HCT116 (cell line): ENCODE measurements around the gene CMA1. TPM values are rescaled to one million over a fixed set of nuclear protein-coding genes. Genes with fewer than 3 reads are reported as not detected.
"Not testable (repeated sequence)": the region's sequence is repeated elsewhere in the genome, so short reads cannot be mapped to it uniquely, and the experiment has no call there.

Experiments
- ATAC-seq: fragments of 200-7000 bp; cut with Tn5 transposase; 2 replicates; pipeline ENCODE4 v1.9.1; 2020; ENCODE audit warnings: mild to moderate bottlenecking, moderate library complexity
- BruUV-seq: library from RNA; stranded (reverse); fragments of 400-500 nt; replicated peaks from 2 replicates; lab custom pipeline; 2021; lab: Mats Ljungman, UMichigan
- CTCF ChIA-PET: fragments of 300-600 bp; sonication (Branson Sonifier 250); formaldehyde crosslinking; loops from one replicate; lab custom pipeline; 2021; ENCODE audit warnings: antibody characterized with exemption; lab: Charles Lee
- POLR2A ChIA-PET: fragments of 300-600, 350-600 bp; sonication (Branson Sonifier 250); formaldehyde crosslinking; loops from one replicate; lab custom pipeline; 2021; ENCODE audit warnings: antibody characterized with exemption; lab: Charles Lee
- RAD21 ChIA-PET, 2 experiments: fragments of 300-600 bp; sonication (Branson Sonifier 250); formaldehyde crosslinking; loops; one replicate each; lab custom pipeline; 2023; ENCODE audit warnings: low total read pairs in 2 of 2; ENCODE audit not compliant: uncharacterized antibody in 2 of 2, unreplicated experiment in 2 of 2, low non-redundant PET in 1 of 2; lab: Charles Lee
- DNase-seq: peaks from one replicate; pipeline ENCODE4 v3.0.0-alpha.2; 2010; ENCODE audit warnings: low read depth, low spot score
- H2AFZ ChIP-seq: fragments of 200-600 bp; shearing (Covaris generic), sonication (generic); 2 replicates; pipeline ENCODE4 v1.6.1; 2017; ENCODE audit warnings: low read depth, mixed run types, mixed read lengths, antibody characterized with exemption, low read length; ENCODE audit not compliant: poor library complexity, severe bottlenecking
- H3K27ac ChIP-seq: 2 replicates; pipeline ENCODE4 v1.5.1; 2012; ENCODE audit warnings: low read depth, low read length
- H3K27me3 ChIP-seq: fragments of 200-600 bp; sonication (generic); 2 replicates; pipeline ENCODE4 v1.6.1; 2016; ENCODE audit warnings: mixed run types, low read length, mixed read lengths; ENCODE audit not compliant: insufficient read depth
- H3K36me3 ChIP-seq, 2 experiments: fragments of 200-500 bp in 1 of 2; fragments of 200-600 bp in 1 of 2; sonication (Bioruptor generic) in 1 of 2; sonication (generic) in 1 of 2; 2 replicates each; pipeline versions ENCODE4 v1.5.1 to v1.6.1; 2014 to 2016; ENCODE audit warnings: low read length in 2 of 2, inconsistent platforms in 1 of 2, mixed read lengths in 1 of 2, mixed run types in 1 of 2; ENCODE audit not compliant: insufficient read depth in 2 of 2, control insufficient read depth in 1 of 2
- H3K4me1 ChIP-seq, 2 experiments: fragments of 200-600 bp in 1 of 2; sonication (generic) in 1 of 2; 2 replicates each; pipeline versions ENCODE4 v1.5.1 to v1.6.1; 2012 to 2017; ENCODE audit warnings: low read length in 2 of 2, inconsistent platforms in 1 of 2, mild to moderate bottlenecking in 1 of 2, mixed read lengths in 1 of 2, mixed run types in 1 of 2, moderate library complexity in 1 of 2; ENCODE audit not compliant: insufficient read depth in 2 of 2, control insufficient read depth in 1 of 2
- H3K4me2 ChIP-seq: fragments of 200-600 bp; sonication (generic); 2 replicates; pipeline ENCODE4 v1.6.1; 2017; ENCODE audit warnings: mixed run types, low read length, mixed read lengths
- H3K4me3 ChIP-seq, 2 experiments: fragments of 200-600 bp in 1 of 2; sonication (generic) in 1 of 2; replicated peaks in 1 of 2; 2 replicates each; pipeline ENCODE4 v1.5.1; 2011 to 2016; ENCODE audit warnings: low read length in 2 of 2, control low read depth in 1 of 2, low read depth in 1 of 2, mild to moderate bottlenecking in 1 of 2, mixed read lengths in 1 of 2, mixed run types in 1 of 2
- H3K79me2 ChIP-seq: fragments of 200-600 bp; sonication (generic); 2 replicates; pipeline ENCODE4 v1.6.1; 2017; ENCODE audit warnings: mild to moderate bottlenecking, mixed run types, low read length, moderate library complexity, mixed read lengths; ENCODE audit not compliant: insufficient read depth
- H3K9ac ChIP-seq: fragments of 200-600 bp; sonication (generic); 2 replicates; pipeline ENCODE4 v1.6.1; 2016; ENCODE audit warnings: low read length, mixed read lengths
- H3K9me2 ChIP-seq: fragments of 200-600 bp; sonication (generic), shearing (Covaris generic); 2 replicates; pipeline ENCODE4 v1.6.1; 2017; ENCODE audit warnings: mixed run types, mild to moderate bottlenecking, moderate library complexity; ENCODE audit not compliant: insufficient read depth
- H3K9me3 ChIP-seq, 2 experiments: fragments of 200-500 bp in 1 of 2; fragments of 200-600 bp in 1 of 2; sonication (Bioruptor generic) in 1 of 2; sonication (generic) in 1 of 2; 2 replicates each; pipeline ENCODE4 v1.6.1; 2014 to 2017; ENCODE audit warnings: low read length in 2 of 2, mixed read lengths in 2 of 2, inconsistent platforms in 1 of 2, low read depth in 1 of 2, mild to moderate bottlenecking in 1 of 2, mixed run types in 1 of 2, moderate library complexity in 1 of 2; ENCODE audit not compliant: control insufficient read depth in 1 of 2, insufficient read depth in 1 of 2
- H4K20me1 ChIP-seq: fragments of 200-600 bp; sonication (generic), shearing (Covaris generic); 2 replicates; pipeline ENCODE4 v1.6.1; 2017; ENCODE audit warnings: mixed run types, mild to moderate bottlenecking, moderate library complexity; ENCODE audit not compliant: insufficient read depth
- CTCF ChIP-seq, 3 experiments: fragments of 200-600 bp in 1 of 3; sonication (generic) in 1 of 3; IDR thresholded peaks in 2 of 3; conservative IDR thresholded peaks in 1 of 3; 2 replicates each; pipeline ENCODE4 v1.5.1; 2012 to 2017; ENCODE audit warnings: low read depth in 2 of 3, low read length in 2 of 3, antibody characterized with exemption in 1 of 3, borderline replicate concordance in 1 of 3, control low read depth in 1 of 3, mild to moderate bottlenecking in 1 of 3, mixed read lengths in 1 of 3, mixed run types in 1 of 3, moderate library complexity in 1 of 3; ENCODE audit not compliant: insufficient read depth in 1 of 3
- EZH2phosphoT487 ChIP-seq: fragments of 200-600 bp; IDR thresholded peaks from 2 replicates; pipeline ENCODE4 v1.6.1; 2018; ENCODE audit warnings: antibody characterized with exemption, borderline replicate concordance
- FOSL1 ChIP-seq: IDR thresholded peaks from 2 replicates; pipeline ENCODE4 v1.6.1; 2012; ENCODE audit warnings: low read depth
- JUND ChIP-seq: IDR thresholded peaks from 2 replicates; pipeline ENCODE4 v1.6.1; 2012
- MAX ChIP-seq: IDR thresholded peaks from 2 replicates; pipeline ENCODE4 v1.6.1; 2012
- POLR2AphosphoS5 ChIP-seq: IDR thresholded peaks from 2 replicates; pipeline ENCODE4 v1.6.1; 2011; ENCODE audit warnings: mild to moderate bottlenecking, low read depth, low read length, moderate library complexity
- RAD21 ChIP-seq: IDR thresholded peaks from 2 replicates; pipeline ENCODE4 v1.6.1; 2012; ENCODE audit warnings: low read depth, mild to moderate bottlenecking
- SIN3A ChIP-seq: IDR thresholded peaks from 2 replicates; pipeline ENCODE4 v1.6.1; 2012; ENCODE audit warnings: low read depth
- SP1 ChIP-seq: IDR thresholded peaks from 2 replicates; pipeline ENCODE4 v1.6.1; 2012; ENCODE audit warnings: low read depth
- TCF7L2 ChIP-seq: IDR thresholded peaks from 2 replicates; pipeline ENCODE4 v1.7.0; 2011; ENCODE audit warnings: borderline replicate concordance, inconsistent platforms; ENCODE audit not compliant: insufficient read depth, insufficient read length; ENCODE audit errors: extremely low read depth
- intact Hi-C: fragments of 100-400 bp; cut with micrococcal nuclease; formaldehyde crosslinking; loops from 2 replicates; pipeline ENCODE4 v1.10.0; 2022
- total RNA-seq: library from RNA; stranded (reverse); gene quantifications from one replicate; pipeline ENCODE4 v1.2.1, GENCODE V29; 2021; ENCODE audit not compliant: unreplicated experiment

CMA1 gene
- total RNA-seq, 1 experiment from 2014 or later: not detected

DNA sequence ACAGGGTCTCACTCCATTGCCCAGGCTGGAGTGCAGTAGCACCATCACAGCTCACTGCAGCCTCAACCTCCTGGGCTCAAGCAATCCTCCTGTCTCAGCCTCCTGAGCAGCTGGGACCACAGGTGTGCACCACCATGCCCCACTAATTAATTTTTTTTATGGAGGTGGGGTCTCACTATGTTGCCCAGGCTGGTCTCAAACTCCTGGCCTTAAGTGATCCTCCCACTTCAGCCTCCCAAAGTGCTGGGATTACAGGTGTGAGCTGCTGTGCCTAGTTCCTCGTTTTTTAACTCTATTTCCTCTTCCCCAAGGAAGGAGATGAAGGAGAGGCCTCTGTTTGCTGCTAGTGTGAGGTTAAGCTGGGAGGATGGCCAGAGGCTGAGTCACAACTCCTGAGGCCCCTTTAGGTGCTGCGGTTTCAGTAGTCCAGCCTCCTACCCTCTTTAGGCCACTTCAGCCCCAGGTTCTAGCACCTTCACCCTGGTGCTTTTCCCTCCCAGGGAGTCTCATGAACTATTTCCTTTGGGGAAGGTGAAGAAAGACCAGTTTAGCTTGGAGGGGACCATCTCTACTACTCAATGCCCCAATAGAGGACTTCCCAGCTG lies 25.3 kb downstream of the CMA1 start:
- ATAC-seq: peak; percentile 52
- 0 out of 2 replicates have a peak, but pooled peaks have one; percentile 10 for TF ChIP-seq FOSL1
- CTCF ChIA-PET: interaction anchor here (0.8 to 1.1 kb wide), 2 partner anchors 10 to 227 kb away, joined by 3 to 4 read pairs; no protein-coding TSS in a partner anchor
- RAD21 ChIA-PET, H3K9ac ChIP-seq, H3K9me2 ChIP-seq, POLR2A ChIA-PET, H3K79me2 ChIP-seq, H3K27ac ChIP-seq, intact Hi-C loops, H3K27me3 ChIP-seq, H3K4me3 ChIP-seq, BruUV-seq, H2AFZ ChIP-seq, H3K36me3 ChIP-seq, H4K20me1 ChIP-seq, H3K9me3 ChIP-seq: not testable (repeated sequence)
- H3K4me1 ChIP-seq: peaks cover 2 to 23% of the 10 kb centered on the region in 2 experiments; a peak in 3 of 4 replicates
- DNase-seq: peak; percentile 29
- peak overlapping the region; percentile 38 for H3K4me2 ChIP-seq

GRCh38 chr14:24481622-24482324 lies 26.3 kb downstream of the CMA1 start:
- CTCF ChIA-PET: interaction anchor here (0.5 to 1.4 kb wide), 5 partner anchors 9 to 228 kb away, joined by 3 to 4 read pairs (median 3); partner anchors contain the start of gene SDR39U1
- POLR2A ChIA-PET: no interaction called here
- no TSS peak for BruUV-seq

More at GRCh38 chr14:24481622-24482324, 26.3 kb downstream of the CMA1 start:
- Histone ChIP-seq H3K9ac (no peak overlapping the region), H3K79me2 (no peaks in the 10 kb centered on the region), H3K27me3 (no peaks in the 10 kb centered on the region), H3K4me1 (peaks cover 2 to 23% of the 10 kb centered on the region in 2 experiments; a peak in 3 of 4 replicates), H3K9me3 (no peaks in the 10 kb centered on the region), H3K4me3 (no peak overlapping the region), H3K27ac (no peak overlapping the region), H3K36me3 (no peaks in the 10 kb centered on the region), H4K20me1 (no peaks in the 10 kb centered on the region), H2AFZ (no peak overlapping the region), H3K9me2 (no peaks in the 10 kb centered on the region), H3K4me2 (0 out of 2 replicates have a peak overlapping the region, but pooled peaks have one; percentile 17)
- DNase-seq (peak; percentile 44), ATAC-seq (peak; percentile 98)
- intact Hi-C loops: loop anchor here (2.0 kb wide), 1 partner anchor 197 kb away; no protein-coding TSS in a partner anchor
- TF ChIP-seq JUND: no peak
- peak; percentile 70 to 88 (median 80); a peak in 5 of 6 replicates for TF ChIP-seq CTCF (IDR thresholded peaks at IDR 0.05 in 2 of 3, conservative IDR thresholded peaks at IDR 0.05 in 1 of 3; ENCODE audit: borderline replicate concordance in 1 of 3, insufficient read depth in 1 of 3, low read depth in 2 of 3, low read length in 2 of 3)
- TF ChIP-seq EZH2phosphoT487: no peak
- TF ChIP-seq FOSL1: no peak
- TF ChIP-seq RAD21: peak; percentile 69
- TF ChIP-seq POLR2AphosphoS5: no peak
- TF ChIP-seq MAX: no peak
- no peak for TF ChIP-seq SP1
- TF ChIP-seq SIN3A: no peak
- no peak for TF ChIP-seq TCF7L2
- RAD21 ChIA-PET: no interaction called here
